ENCODE measurements around the gene SGCD.

SGCD gene

GRCh38 chr5:156534906-156535485, 208.0 kb downstream of the SGCD start:
- ChIA-PET CTCF (no interaction called here), POLR2A (no interaction called here)
- no peak for TF ChIP-seq FOXA1 (IDR thresholded peaks at IDR 0.05)
- TF ChIP-seq HDGF (IDR thresholded peaks at IDR 0.05; ENCODE audit: borderline replicate concordance) = no peak
- TF ChIP-seq NFRKB (IDR thresholded peaks at IDR 0.05) = no peak
- TF ChIP-seq ELF4 (IDR thresholded peaks at IDR 0.05) = no peak
- TF ChIP-seq SP1 (IDR thresholded peaks at IDR 0.05) = no peak
- TF ChIP-seq PKNOX1 (IDR thresholded peaks at IDR 0.05) = no peak
- TF ChIP-seq TARDBP (IDR thresholded peaks at IDR 0.05) = no peak
- TF ChIP-seq ZNF384 (IDR thresholded peaks at IDR 0.05) = no peak
- DNase-seq (ENCODE audit: extremely low spot score) = no peak

- no peak for DNase-seq (ENCODE audit: extremely low spot score)
- POLR2A ChIA-PET = no interaction called here
- CTCF ChIA-PET = no interaction called here
- TF ChIP-seq ZNF384 (IDR thresholded peaks at IDR 0.05) = no peak
- TF ChIP-seq FOXM1 (IDR thresholded peaks at IDR 0.05; ENCODE audit: borderline replicate concordance) = no peak
- no peak for TF ChIP-seq FOXK2 (IDR thresholded peaks at IDR 0.05)
- TF ChIP-seq SP1 (IDR thresholded peaks at IDR 0.05) = no peak
- no peak for TF ChIP-seq SUZ12 (IDR thresholded peaks at IDR 0.05)
Observed at GRCh38 chr5:156540491-156540890, 213.5 kb downstream of the SGCD start.

GRCh38 chr5:156541582-156541981, 214.6 kb downstream of the SGCD start:
- ChIA-PET CTCF (no interaction called here), POLR2A (no interaction called here)
- no peak for DNase-seq (ENCODE audit: extremely low spot score)
- TF ChIP-seq LEF1 (IDR thresholded peaks at IDR 0.05; ENCODE audit: borderline replicate concordance) (no peak), BHLHE40 (IDR thresholded peaks at IDR 0.05; ENCODE audit: borderline replicate concordance) (no peak), NFRKB (IDR thresholded peaks at IDR 0.05) (no peak)

GRCh38 chr5:156543348-156544145, 216.6 kb downstream of the SGCD start:
- CTCF ChIA-PET = no interaction called here
- DNase-seq (ENCODE audit: extremely low spot score) = no peak

GRCh38 chr5:156552855-156553358, 225.9 kb downstream of the SGCD start:
- TF ChIP-seq SUZ12 (IDR thresholded peaks at IDR 0.05) (no peak), HDGF (IDR thresholded peaks at IDR 0.05; ENCODE audit: borderline replicate concordance) (no peak), FOXA1 (IDR thresholded peaks at IDR 0.05) (no peak), ARNT (IDR thresholded peaks at IDR 0.05) (no peak), LEF1 (IDR thresholded peaks at IDR 0.05; ENCODE audit: borderline replicate concordance) (no peak), FOXM1 (IDR thresholded peaks at IDR 0.05; ENCODE audit: borderline replicate concordance) (no peak), BHLHE40 (IDR thresholded peaks at IDR 0.05; ENCODE audit: borderline replicate concordance) (no peak), ELF4 (IDR thresholded peaks at IDR 0.05) (no peak), TARDBP (IDR thresholded peaks at IDR 0.05) (no peak), FOXK2 (IDR thresholded peaks at IDR 0.05) (no peak)
- ChIA-PET POLR2A (no interaction called here), CTCF (no interaction called here)
- DNase-seq (ENCODE audit: extremely low spot score) = no peak

More at GRCh38 chr5:156543348-156544145, 216.6 kb downstream of the SGCD start:
- POLR2A ChIA-PET = no interaction called here
- TF ChIP-seq PKNOX1 (IDR thresholded peaks at IDR 0.05) (no peak), L3MBTL2 (conservative IDR thresholded peaks at IDR 0.05) (no peak), ARNT (IDR thresholded peaks at IDR 0.05) (no peak)

- POLR2A ChIA-PET = no interaction called here
Observed at GRCh38 chr5:156556666-156557406, 229.9 kb downstream of the SGCD start.

GRCh38 chr5:156560002-156560401, 233.0 kb downstream of the SGCD start:
- CTCF ChIA-PET = no interaction called here
- DNase-seq (ENCODE audit: extremely low spot score) = no peak
- POLR2A ChIA-PET = no interaction called here
- TF ChIP-seq CTBP1 (IDR thresholded peaks at IDR 0.05; ENCODE audit: borderline replicate concordance) (no peak), FOXM1 (IDR thresholded peaks at IDR 0.05; ENCODE audit: borderline replicate concordance) (no peak), FOXK2 (IDR thresholded peaks at IDR 0.05) (no peak), L3MBTL2 (conservative IDR thresholded peaks at IDR 0.05) (no peak), ELF4 (IDR thresholded peaks at IDR 0.05) (no peak), SP1 (IDR thresholded peaks at IDR 0.05) (no peak), NFRKB (IDR thresholded peaks at IDR 0.05) (no peak)

More at GRCh38 chr5:156556666-156557406, 229.9 kb downstream of the SGCD start:
- TF ChIP-seq BHLHE40 (IDR thresholded peaks at IDR 0.05; ENCODE audit: borderline replicate concordance) = no peak
- no peak for TF ChIP-seq FOXM1 (IDR thresholded peaks at IDR 0.05; ENCODE audit: borderline replicate concordance)
- TF ChIP-seq ZNF384 (IDR thresholded peaks at IDR 0.05) = no peak
- CTCF ChIA-PET = no interaction called here
- no peak for DNase-seq (ENCODE audit: extremely low spot score)

Measured in HEK293T (cell line).